Measurements from ENCODE around the gene MYO5B. TPM values are rescaled to one million over a fixed set of nuclear protein-coding genes. Genes with fewer than 3 reads are reported as not detected.

The MYO5B gene
- total and polyA plus RNA-seq, 10 of the 15 experiments (the other 5 are each of a cell fraction or from before 2014, with no cell fraction given): 2.5 to 4.5 (median 3.3) TPM

DNA sequence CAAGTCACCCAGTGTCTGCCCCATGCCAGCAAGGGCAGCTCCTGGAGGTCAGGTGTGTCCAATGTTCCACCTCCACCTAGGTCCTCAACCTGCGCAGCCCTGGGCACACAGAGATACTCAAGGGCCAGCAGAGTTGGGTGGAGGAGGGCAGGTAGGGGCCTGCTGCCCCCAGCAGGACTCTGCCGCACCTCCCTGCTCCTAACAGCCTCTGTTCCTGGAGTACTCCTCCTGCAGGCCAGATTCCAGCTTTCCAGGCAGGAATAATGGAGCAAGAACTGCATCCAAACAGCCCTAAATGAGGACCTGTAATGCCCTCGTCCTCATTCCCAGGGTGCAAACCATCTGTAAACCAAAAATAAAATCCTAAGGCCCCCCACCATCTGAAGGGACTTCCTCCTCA lies 337.2 kb downstream of the MYO5B start:
- in situ Hi-C loops (cut with MboI) (loop anchor here (5.0 kb wide), 3 partner anchors 300 to 1180 kb away; no protein-coding TSS in a partner anchor), intact Hi-C loops (cut with micrococcal nuclease; ENCODE audit: unreplicated experiment) (loop anchor here (1.0 to 5.0 kb wide), 5 partner anchors 70 to 1180 kb away; no protein-coding TSS in a partner anchor)
- Histone ChIP-seq H3K36me3 (ENCODE audit: control insufficient read depth in 2 of 2, insufficient read depth in 2 of 2, low read length in 1 of 2) (no peaks in the 10 kb centered on the region), H4K20me1 (ENCODE audit: control insufficient read depth, insufficient read depth) (no peaks in the 10 kb centered on the region; the same call in 1 of the 2 replicates), H3K79me2 (ENCODE audit: control insufficient read depth, insufficient read depth, low read length) (no peaks in the 10 kb centered on the region), H3K9me3 (replicated peaks; ENCODE audit: control insufficient read depth, insufficient read depth, low read length) (no peaks in the 10 kb centered on the region), H3K27me3 (replicated peaks in 1 of 2; ENCODE audit: control insufficient read depth in 2 of 2, insufficient read depth in 2 of 2, low read length in 1 of 2) (no peaks in the 10 kb centered on the region), H3K4me2 (ENCODE audit: control insufficient read depth, insufficient read depth) (no peak overlapping the region), H3K4me1 (ENCODE audit: control insufficient read depth, insufficient read depth, low read length) (no peaks in the 10 kb centered on the region), H3K27ac (ENCODE audit: control insufficient read depth, insufficient read depth) (no peak overlapping the region), H3K4me3 (no peak overlapping the region), H3K9ac (ENCODE audit: control insufficient read depth, insufficient read depth, low read length) (no peak overlapping the region), H2AFZ (ENCODE audit: control insufficient read depth, low read depth, low read length) (no peak overlapping the region)
- ChIA-PET POLR2A (no interaction called here), CTCF (interaction anchor here (0.6 to 10.0 kb wide), 16 partner anchors 10 to 381 kb away, joined by 3 to 177 read pairs (median 4); no protein-coding TSS in a partner anchor), SMC1A (ENCODE audit: uncharacterized antibody, unreplicated experiment) (interaction anchor here (1.0 to 8.7 kb wide), 6 partner anchors 12 to 571 kb away, joined by 3 to 63 read pairs (median 6); no protein-coding TSS in a partner anchor), RAD21 (ENCODE audit: unreplicated experiment) (interaction anchor here (0.6 to 2.7 kb wide), 4 partner anchors 16 to 347 kb away, joined by 3 to 26 read pairs (median 4); no protein-coding TSS in a partner anchor)
- FAIRE-seq: no peak
- TF ChIP-seq ZBTB33 (IDR thresholded peaks at IDR 0.05): no peak
- TF ChIP-seq ZNF274 (IDR thresholded peaks at IDR 0.05; ENCODE audit: insufficient read depth, insufficient read length): no peak
- TF ChIP-seq, protein P1, sequence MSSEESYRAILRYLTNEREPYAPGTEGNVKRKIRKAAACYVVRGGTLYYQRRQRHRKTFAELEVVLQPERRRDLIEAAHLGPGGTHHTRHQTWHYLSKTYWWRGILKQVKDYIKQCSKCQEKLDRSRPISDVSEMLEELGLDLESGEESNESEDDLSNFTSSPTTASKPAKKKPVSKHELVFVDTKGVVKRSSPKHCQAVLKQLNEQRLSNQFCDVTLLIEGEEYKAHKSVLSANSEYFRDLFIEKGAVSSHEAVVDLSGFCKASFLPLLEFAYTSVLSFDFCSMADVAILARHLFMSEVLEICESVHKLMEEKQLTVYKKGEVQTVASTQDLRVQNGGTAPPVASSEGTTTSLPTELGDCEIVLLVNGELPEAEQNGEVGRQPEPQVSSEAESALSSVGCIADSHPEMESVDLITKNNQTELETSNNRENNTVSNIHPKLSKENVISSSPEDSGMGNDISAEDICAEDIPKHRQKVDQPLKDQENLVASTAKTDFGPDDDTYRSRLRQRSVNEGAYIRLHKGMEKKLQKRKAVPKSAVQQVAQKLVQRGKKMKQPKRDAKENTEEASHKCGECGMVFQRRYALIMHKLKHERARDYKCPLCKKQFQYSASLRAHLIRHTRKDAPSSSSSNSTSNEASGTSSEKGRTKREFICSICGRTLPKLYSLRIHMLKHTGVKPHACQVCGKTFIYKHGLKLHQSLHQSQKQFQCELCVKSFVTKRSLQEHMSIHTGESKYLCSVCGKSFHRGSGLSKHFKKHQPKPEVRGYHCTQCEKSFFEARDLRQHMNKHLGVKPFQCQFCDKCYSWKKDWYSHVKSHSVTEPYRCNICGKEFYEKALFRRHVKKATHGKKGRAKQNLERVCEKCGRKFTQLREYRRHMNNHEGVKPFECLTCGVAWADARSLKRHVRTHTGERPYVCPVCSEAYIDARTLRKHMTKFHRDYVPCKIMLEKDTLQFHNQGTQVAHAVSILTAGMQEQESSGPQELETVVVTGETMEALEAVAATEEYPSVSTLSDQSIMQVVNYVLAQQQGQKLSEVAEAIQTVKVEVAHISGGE (CRISPR knock-in tag; IDR thresholded peaks at IDR 0.05): no peak
- TF ChIP-seq HCFC1 (IDR thresholded peaks at IDR 0.05; ENCODE audit: low read length): no peak
- TF ChIP-seq MEF2A (IDR thresholded peaks at IDR 0.05; ENCODE audit: insufficient read depth, low read depth, low read length): no peak
- no peak for TF ChIP-seq ZZZ3 (IDR thresholded peaks at IDR 0.05; ENCODE audit: control insufficient read depth, insufficient read length, low read depth)
- ATAC-seq: no peak
- DNase-seq (ENCODE audit: low read depth, low spot score): no peak
- BruUV-seq (replicated peaks): no TSS peak
- WGBS (ENCODE audit: insufficient coverage, insufficient replicate concordance, low lambda C conversion rate, missing lambda C conversion rate): 43% methylated on average over 3 of the region's 3 CpGs
